RKO (cell line): ENCODE results near the gene GTF2IRD1.
"Not testable (repeated sequence)": the region's sequence is repeated elsewhere in the genome, so short reads cannot be mapped to it uniquely, and the experiment has no call there.

Experiments used
- DNase-seq: peaks from one replicate; pipeline ENCODE4 v3.0.0-alpha.2; 2016; ENCODE audit warnings: low spot score

GTF2IRD1 gene

GRCh38 chr7:74599244-74599643 lies 145.5 kb downstream of the GTF2IRD1 start:
- no peak for DNase-seq

- DNase-seq = no peak
These were observed 150.8 kb downstream of the GTF2IRD1 start for GRCh38 chr7:74604326-74605020.

GRCh38 chr7:74606101-74606908 lies 152.6 kb downstream of the GTF2IRD1 start:
- no peak for DNase-seq

GRCh38 chr7:74606909-74607510 lies 153.3 kb downstream of the GTF2IRD1 start:
- no peak for DNase-seq

GRCh38 chr7:74612015-74612829 lies 158.5 kb downstream of the GTF2IRD1 start:
- no peak for DNase-seq

GRCh38 chr7:74615933-74616780 lies 162.5 kb downstream of the GTF2IRD1 start:
- DNase-seq = no peak

GRCh38 chr7:74617180-74617744 lies 163.6 kb downstream of the GTF2IRD1 start:
- DNase-seq = no peak

- DNase-seq = no peak
These were observed 165.6 kb downstream of the GTF2IRD1 start for GRCh38 chr7:74619235-74619860.

- DNase-seq = no peak
These were observed 168.6 kb downstream of the GTF2IRD1 start for GRCh38 chr7:74622228-74622749.

GRCh38 chr7:74623135-74623534 lies 169.4 kb downstream of the GTF2IRD1 start:
- no peak for DNase-seq

- DNase-seq = peak; percentile 47
These were observed 171.7 kb downstream of the GTF2IRD1 start for GRCh38 chr7:74625446-74625845.

GRCh38 chr7:74627661-74628411 lies 174.1 kb downstream of the GTF2IRD1 start:
- DNase-seq = no peak

- no peak for DNase-seq
These were observed 178.8 kb downstream of the GTF2IRD1 start for GRCh38 chr7:74632505-74632904.

- DNase-seq = no peak
These were observed 179.8 kb downstream of the GTF2IRD1 start for GRCh38 chr7:74633451-74633921.

GRCh38 chr7:74637745-74638144 lies 184.0 kb downstream of the GTF2IRD1 start:
- DNase-seq = no peak

GRCh38 chr7:74650055-74650454 lies 196.3 kb downstream of the GTF2IRD1 start:
- DNase-seq = peak; percentile 20

- not testable (repeated sequence) for DNase-seq
These were observed 196.9 kb downstream of the GTF2IRD1 start for GRCh38 chr7:74650493-74651132.

- not testable (repeated sequence) for DNase-seq
These were observed 197.4 kb downstream of the GTF2IRD1 start for GRCh38 chr7:74651133-74651504.
